Effector memory CD8-positive, alpha-beta T cell (primary cell): ENCODE measurements around the gene PPP2R2D.

Source experiments
- ATAC-seq: fragments of 150-1000 bp; cut with Tn5 transposase; replicated peaks from 2 replicates; pipeline ENCODE4 v1.10.0; 2021; ENCODE audit warnings: mild to moderate bottlenecking, moderate library complexity
- DNase-seq, 3 experiments: peaks; one replicate each; pipeline ENCODE4 v3.0.0; 2021
- H3K27ac Mint-ChIP-seq, 2 donors: one replicate each; pipeline ENCODE4 v1.8.0; 2022; ENCODE audit warnings: mild to moderate bottlenecking in 2 of 2, mixed read lengths in 2 of 2, moderate library complexity in 2 of 2
- H3K27me3 Mint-ChIP-seq, 2 donors: one replicate each; pipeline ENCODE4 v1.8.0; 2022; ENCODE audit warnings: mixed read lengths in 2 of 2
- H3K36me3 Mint-ChIP-seq: one replicate; pipeline ENCODE4 v1.8.0; 2022; ENCODE audit warnings: mild to moderate bottlenecking, moderate library complexity, mixed read lengths; ENCODE audit not compliant: insufficient read depth
- H3K4me1 Mint-ChIP-seq, 2 donors: one replicate each; pipeline ENCODE4 v1.8.0; 2022; ENCODE audit warnings: low read depth in 2 of 2, mixed read lengths in 2 of 2
- H3K4me3 Mint-ChIP-seq, 2 donors: one replicate each; pipeline ENCODE4 v1.8.0; 2022; ENCODE audit warnings: mild to moderate bottlenecking in 2 of 2, mixed read lengths in 2 of 2, moderate library complexity in 2 of 2
- H3K9me3 Mint-ChIP-seq, 2 donors: one replicate each; pipeline ENCODE4 v1.8.0; 2022; ENCODE audit warnings: mixed read lengths in 2 of 2

Gene PPP2R2D

GRCh38 chr10:131898061-131898460 lies 2.7 kb upstream of the PPP2R2D start:
- Mint-ChIP-seq H3K27me3 (peaks cover 9% of the 10 kb centered on the region in 2 donors), H3K27ac (no peak overlapping the region), H3K9me3 (no peaks in the 10 kb centered on the region), H3K36me3 (peaks cover 25% of the 10 kb centered on the region), H3K4me3 (no peak overlapping the region), H3K4me1 (peaks cover 32 to 38% of the 10 kb centered on the region in 2 donors)
- ATAC-seq (no peak), DNase-seq (no peak)

- Mint-ChIP-seq H3K9me3 (no peaks in the 10 kb centered on the region), H3K36me3 (peaks cover 27% of the 10 kb centered on the region), H3K4me1 (peaks cover 35 to 42% of the 10 kb centered on the region in 2 donors), H3K27me3 (peaks cover 9% of the 10 kb centered on the region in 2 donors), H3K27ac (no peak overlapping the region), H3K4me3 (peak overlapping the region; percentile 4 to 8)
- DNase-seq (no peak), ATAC-seq (no peak)
Observed at GRCh38 chr10:131898713-131899112, 2.1 kb upstream of the PPP2R2D start.

- H3K9me3 Mint-ChIP-seq = no peaks in the 10 kb centered on the region
- H3K36me3 Mint-ChIP-seq = peaks cover 28% of the 10 kb centered on the region
- peaks cover 9% of the 10 kb centered on the region in 2 donors for H3K27me3 Mint-ChIP-seq
- peaks cover 39 to 43% of the 10 kb centered on the region in 2 donors for H3K4me1 Mint-ChIP-seq
- no peak for ATAC-seq
- peak overlapping the region; percentile 4 to 8 for H3K4me3 Mint-ChIP-seq
- no peak overlapping the region for H3K27ac Mint-ChIP-seq
- no peak for DNase-seq
Observed at GRCh38 chr10:131899116-131899690, 1.6 kb upstream of the PPP2R2D start.

GRCh38 chr10:131899695-131900349 lies 986 bp upstream of the PPP2R2D start:
- H3K9me3 Mint-ChIP-seq = no peaks in the 10 kb centered on the region
- H3K36me3 Mint-ChIP-seq = peaks cover 32% of the 10 kb centered on the region
- H3K4me1 Mint-ChIP-seq = peaks cover 45 to 48% of the 10 kb centered on the region in 2 donors
- DNase-seq (no peak), ATAC-seq (no peak)
- H3K27me3 Mint-ChIP-seq = peaks cover 9% of the 10 kb centered on the region in 2 donors
- peak overlapping the region; percentile 88 to 95 for H3K27ac Mint-ChIP-seq
- H3K4me3 Mint-ChIP-seq = peak overlapping the region; percentile 81 to 86

- no peaks in the 10 kb centered on the region for H3K9me3 Mint-ChIP-seq
- H3K4me1 Mint-ChIP-seq = peaks cover 48 to 53% of the 10 kb centered on the region in 2 donors
- ATAC-seq (peak; percentile 14), DNase-seq (peak; percentile 37 to 49 (median 41))
- peaks cover 9% of the 10 kb centered on the region in 2 donors for H3K27me3 Mint-ChIP-seq
- peak overlapping the region; percentile 85 to 86 for H3K4me3 Mint-ChIP-seq
- H3K36me3 Mint-ChIP-seq = peaks cover 35% of the 10 kb centered on the region
- H3K27ac Mint-ChIP-seq = peak overlapping the region; percentile 90 to 95
Observed at GRCh38 chr10:131901181-131901829, 497 bp downstream of the PPP2R2D start.

GRCh38 chr10:131902211-131902610 lies 1.4 kb downstream of the PPP2R2D start:
- Mint-ChIP-seq H3K9me3 (no peaks in the 10 kb centered on the region), H3K27me3 (peaks cover 9% of the 10 kb centered on the region in 2 donors), H3K27ac (peak overlapping the region; percentile 90 to 95), H3K36me3 (peaks cover 41% of the 10 kb centered on the region), H3K4me3 (peak overlapping the region; percentile 80 to 85), H3K4me1 (peaks cover 45 to 50% of the 10 kb centered on the region in 2 donors)
- DNase-seq (no peak), ATAC-seq (no peak)

- Mint-ChIP-seq H3K27ac (peak overlapping the region; percentile 90 to 95), H3K9me3 (no peaks in the 10 kb centered on the region), H3K27me3 (peaks cover 9% of the 10 kb centered on the region in 2 donors), H3K4me3 (peak overlapping the region; percentile 80 to 85), H3K36me3 (peaks cover 44% of the 10 kb centered on the region), H3K4me1 (peaks cover 43 to 48% of the 10 kb centered on the region in 2 donors)
- no peak for ATAC-seq
- DNase-seq = no peak
Observed at GRCh38 chr10:131902691-131903090, 1.9 kb downstream of the PPP2R2D start.

- ATAC-seq (no peak), DNase-seq (no peak)
- Mint-ChIP-seq H3K27me3 (no peaks in the 10 kb centered on the region), H3K4me1 (peaks cover 44 to 49% of the 10 kb centered on the region in 2 donors), H3K36me3 (peaks cover 42% of the 10 kb centered on the region), H3K9me3 (no peaks in the 10 kb centered on the region), H3K27ac (peak overlapping the region; percentile 89 to 96), H3K4me3 (peak overlapping the region; percentile 19 to 73)
Observed at GRCh38 chr10:131905267-131905571, 4.4 kb downstream of the PPP2R2D start.

GRCh38 chr10:131905603-131906268 lies 4.9 kb downstream of the PPP2R2D start:
- H3K4me3 Mint-ChIP-seq = peak overlapping the region; percentile 19 to 73
- no peaks in the 10 kb centered on the region for H3K9me3 Mint-ChIP-seq
- no peaks in the 10 kb centered on the region for H3K27me3 Mint-ChIP-seq
- no peak for ATAC-seq
- peak overlapping the region; percentile 89 to 96 for H3K27ac Mint-ChIP-seq
- H3K36me3 Mint-ChIP-seq = peaks cover 38% of the 10 kb centered on the region
- H3K4me1 Mint-ChIP-seq = peaks cover 44 to 49% of the 10 kb centered on the region in 2 donors
- DNase-seq = no peak

GRCh38 chr10:131906269-131906639 lies 5.4 kb downstream of the PPP2R2D start:
- Mint-ChIP-seq H3K9me3 (no peaks in the 10 kb centered on the region), H3K27ac (peak overlapping the region; percentile 63 to 96), H3K27me3 (no peaks in the 10 kb centered on the region), H3K36me3 (peaks cover 41% of the 10 kb centered on the region), H3K4me3 (peak overlapping the region in 1 of 2 donors; percentile 11), H3K4me1 (peaks cover 48 to 49% of the 10 kb centered on the region in 2 donors)
- DNase-seq (no peak), ATAC-seq (no peak)

- Mint-ChIP-seq H3K27me3 (no peaks in the 10 kb centered on the region), H3K4me3 (no peak overlapping the region), H3K36me3 (peaks cover 46% of the 10 kb centered on the region), H3K4me1 (peaks cover 42 to 49% of the 10 kb centered on the region in 2 donors), H3K9me3 (peaks cover 0 to 2% of the 10 kb centered on the region in 2 donors), H3K27ac (peak overlapping the region; percentile 57 to 92)
- DNase-seq (no peak), ATAC-seq (no peak)
Observed at GRCh38 chr10:131907679-131908078, 6.9 kb downstream of the PPP2R2D start.

GRCh38 chr10:131908151-131908550 lies 7.3 kb downstream of the PPP2R2D start:
- ATAC-seq = no peak
- H3K4me1 Mint-ChIP-seq = peaks cover 43 to 51% of the 10 kb centered on the region in 2 donors

GRCh38 chr10:131909014-131909808 lies 8.4 kb downstream of the PPP2R2D start:
- ATAC-seq (no peak), DNase-seq (no peak)
- H3K36me3 Mint-ChIP-seq = peaks cover 54% of the 10 kb centered on the region
- H3K9me3 Mint-ChIP-seq = peaks cover 0 to 2% of the 10 kb centered on the region in 2 donors
- no peaks in the 10 kb centered on the region for H3K27me3 Mint-ChIP-seq
- H3K4me3 Mint-ChIP-seq = no peak overlapping the region
- H3K4me1 Mint-ChIP-seq = peaks cover 46 to 57% of the 10 kb centered on the region in 2 donors
- H3K27ac Mint-ChIP-seq = peak overlapping the region in 1 of 2 donors; percentile 92

More at GRCh38 chr10:131908151-131908550, 7.3 kb downstream of the PPP2R2D start:
- H3K27ac Mint-ChIP-seq = peak overlapping the region; percentile 57 to 92
- H3K9me3 Mint-ChIP-seq = peaks cover 0 to 2% of the 10 kb centered on the region in 2 donors
- no peak for DNase-seq
- no peak overlapping the region for H3K4me3 Mint-ChIP-seq
- peaks cover 49% of the 10 kb centered on the region for H3K36me3 Mint-ChIP-seq
- H3K27me3 Mint-ChIP-seq = no peaks in the 10 kb centered on the region
